Esophagus squamous epithelium (tissue), 5 donors: ENCODE results near the gene GNB1L. TPM values are rescaled to one million over a fixed set of nuclear protein-coding genes. Genes with fewer than 3 reads are reported as not detected.

Experiments
- DNase-seq: peaks from one replicate; lab custom pipeline; 2025; lab: John Stamatoyannopoulos, UW
- H3K27ac ChIP-seq, 4 donors: fragments of 200-600 bp; sonication (generic); one replicate each; pipeline ENCODE4 v1.5.1; 2016 to 2019; ENCODE audit warnings: mild to moderate bottlenecking in 1 of 4
- H3K27me3 ChIP-seq, 4 donors: fragments of 200-600 bp; sonication (generic); 1 replicate in 3 of 4; 2 replicates in 1 of 4; pipeline versions ENCODE4 v1.5.1 to v1.6.0; 2017 to 2021; ENCODE audit warnings: antibody characterized with exemption in 1 of 4
- H3K36me3 ChIP-seq, 3 donors: fragments of 200-600 bp; sonication (generic); one replicate each; pipeline ENCODE4 v1.5.1; 2016 to 2019
- H3K4me1 ChIP-seq, 3 donors: fragments of 200-600 bp; sonication (generic); one replicate each; pipeline ENCODE4 v1.5.1; 2017 to 2019
- H3K4me3 ChIP-seq, 4 donors: fragments of 200-600 bp; sonication (generic); 1 replicate in 3 of 4; 2 replicates in 1 of 4; pipeline ENCODE4 v1.5.1; 2016 to 2019; ENCODE audit warnings: mild to moderate bottlenecking in 2 of 4, moderate library complexity in 1 of 4
- H3K9me3 ChIP-seq, 3 donors: fragments of 200-600 bp; sonication (generic); one replicate each; pipeline ENCODE4 v1.5.1; 2016 to 2019
- POLR2A ChIP-seq, 4 donors: fragments of 450-650 bp; IDR thresholded peaks; one replicate each; pipeline ENCODE4 v1.6.1; 2017; ENCODE audit warnings: antibody characterized with exemption in 4 of 4, mild to moderate bottlenecking in 4 of 4, moderate library complexity in 3 of 4
- WGBS, 2 donors: methylation state at CpG; one replicate each; pipeline ENCODE4 v1.1.5; 2018; 5-methylcytosine and 5-hydroxymethylcytosine counted together
- intact Hi-C: fragments of 100-400 bp; cut with DNase I; formaldehyde crosslinking; loops from one replicate; pipeline ENCODE4 v1.15.0; 2022
- total RNA-seq, 4 donors: library from RNA; depleted of rRNA; stranded (reverse); fragments of >200 nt; gene quantifications; one replicate each; pipeline ENCODE4 v1.1.0, GENCODE V29; 2016
- TF ChIP-seq, protein P1 (sequence below), 6 experiments: fragments of 450-650 bp in 4 of 6; fragments of 200-600 bp in 2 of 6; sonication (generic) in 2 of 6; IDR thresholded peaks; one replicate each; pipeline ENCODE4 v1.5.1; 2016 to 2019; ENCODE audit warnings: antibody characterized with exemption in 6 of 6, mild to moderate bottlenecking in 4 of 6, moderate library complexity in 4 of 6
- donor health status: DM: yes; HTN: yes; CAD: no.

GNB1L gene
- total RNA-seq, 4 donors from 2014 or later: 5.7 to 8.5 (median 6.4) TPM

- peaks cover 0 to 9% (median 0%) of the 10 kb centered on the region in 3 donors for H3K4me1 ChIP-seq
- no peak overlapping the region for H3K4me3 ChIP-seq
- no peaks in the 10 kb centered on the region for H3K9me3 ChIP-seq
- TF ChIP-seq POLR2A (IDR thresholded peaks at IDR 0.05): no peak
- TF ChIP-seq, protein P1, sequence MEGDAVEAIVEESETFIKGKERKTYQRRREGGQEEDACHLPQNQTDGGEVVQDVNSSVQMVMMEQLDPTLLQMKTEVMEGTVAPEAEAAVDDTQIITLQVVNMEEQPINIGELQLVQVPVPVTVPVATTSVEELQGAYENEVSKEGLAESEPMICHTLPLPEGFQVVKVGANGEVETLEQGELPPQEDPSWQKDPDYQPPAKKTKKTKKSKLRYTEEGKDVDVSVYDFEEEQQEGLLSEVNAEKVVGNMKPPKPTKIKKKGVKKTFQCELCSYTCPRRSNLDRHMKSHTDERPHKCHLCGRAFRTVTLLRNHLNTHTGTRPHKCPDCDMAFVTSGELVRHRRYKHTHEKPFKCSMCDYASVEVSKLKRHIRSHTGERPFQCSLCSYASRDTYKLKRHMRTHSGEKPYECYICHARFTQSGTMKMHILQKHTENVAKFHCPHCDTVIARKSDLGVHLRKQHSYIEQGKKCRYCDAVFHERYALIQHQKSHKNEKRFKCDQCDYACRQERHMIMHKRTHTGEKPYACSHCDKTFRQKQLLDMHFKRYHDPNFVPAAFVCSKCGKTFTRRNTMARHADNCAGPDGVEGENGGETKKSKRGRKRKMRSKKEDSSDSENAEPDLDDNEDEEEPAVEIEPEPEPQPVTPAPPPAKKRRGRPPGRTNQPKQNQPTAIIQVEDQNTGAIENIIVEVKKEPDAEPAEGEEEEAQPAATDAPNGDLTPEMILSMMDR (IDR thresholded peaks at IDR 0.05): no peak
- no peak for DNase-seq
- H3K36me3 ChIP-seq: peaks cover 4 to 83% (median 8%) of the 10 kb centered on the region in 3 donors
- H3K27me3 ChIP-seq: no peaks in the 10 kb centered on the region
- no peak overlapping the region for H3K27ac ChIP-seq
- WGBS, 2 donors: 88 to 97% methylated on average over 6 to 9 of the region's 16 CpGs
- intact Hi-C loops: no loop called here
Measured at GRCh38 chr22:19897726-19898125, 43.1 kb upstream of the GNB1L start.

DNA sequence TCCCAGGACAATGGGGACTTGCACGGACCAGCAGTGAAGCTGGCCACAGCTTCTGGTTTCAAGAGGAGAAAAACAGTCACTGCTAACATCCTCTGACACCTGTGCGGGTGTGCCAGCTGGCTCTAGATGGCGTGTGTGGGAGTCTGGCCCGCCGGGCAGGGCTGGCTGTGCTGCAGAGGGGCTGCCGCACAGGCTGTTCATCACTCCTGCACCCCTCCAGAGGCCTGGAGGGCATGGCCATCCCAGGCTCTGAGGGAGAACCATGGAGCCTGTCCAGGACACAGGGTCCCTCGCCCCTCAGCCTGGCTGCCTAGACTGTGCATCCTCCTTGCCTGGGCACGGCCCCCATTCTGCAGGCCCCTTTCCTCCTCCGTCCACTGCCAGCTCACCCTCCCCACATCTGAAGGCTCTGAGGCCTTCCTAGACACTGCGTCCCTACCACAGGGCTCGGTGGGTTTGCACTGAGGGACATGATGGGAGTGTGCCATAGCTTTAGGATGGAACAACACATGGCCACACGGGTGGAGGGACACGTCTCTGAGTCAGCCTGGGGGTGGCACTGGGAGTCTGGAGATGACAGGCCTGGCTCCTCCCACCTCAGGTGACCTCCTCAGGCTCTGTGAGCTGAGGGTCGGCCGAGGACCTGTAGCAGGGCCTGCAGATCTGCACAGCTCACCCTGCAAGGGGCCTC is 42.1 kb upstream of the GNB1L start:
- 63 to 93% methylated on average over 2 of the region's 15 CpGs for WGBS, 2 donors
- H3K4me1 ChIP-seq: peaks cover 6 to 13% (median 8%) of the 10 kb centered on the region in 3 donors
- intact Hi-C loops: no loop called here
- H3K27me3 ChIP-seq: no peaks in the 10 kb centered on the region
- H3K9me3 ChIP-seq: no peaks in the 10 kb centered on the region
- no peak for TF ChIP-seq POLR2A (IDR thresholded peaks at IDR 0.05)
- TF ChIP-seq, protein P1 (IDR thresholded peaks at IDR 0.05): no peak
- DNase-seq: no peak
- peaks cover 4 to 74% (median 8%) of the 10 kb centered on the region in 3 donors for H3K36me3 ChIP-seq
- H3K27ac ChIP-seq: no peak overlapping the region
- H3K4me3 ChIP-seq: no peak overlapping the region

- Histone ChIP-seq H3K4me1 (peaks cover 17 to 28% (median 19%) of the 10 kb centered on the region in 3 donors), H3K36me3 (peaks cover 4 to 62% (median 8%) of the 10 kb centered on the region in 3 donors), H3K27ac (no peak overlapping the region), H3K9me3 (no peaks in the 10 kb centered on the region), H3K4me3 (no peak overlapping the region), H3K27me3 (no peaks in the 10 kb centered on the region)
- intact Hi-C loops: no loop called here
- DNase-seq: no peak
- TF ChIP-seq, protein P1 (IDR thresholded peaks at IDR 0.05): no peak
- TF ChIP-seq POLR2A (IDR thresholded peaks at IDR 0.05): no peak
- 93 to 95% methylated on average over 6 to 16 of the region's 23 CpGs for WGBS, 2 donors
Measured at GRCh38 chr22:19895160-19895849, 40.6 kb upstream of the GNB1L start.

- H3K27ac ChIP-seq: no peak overlapping the region
- H3K4me1 ChIP-seq: peaks cover 17 to 35% (median 19%) of the 10 kb centered on the region in 3 donors
- intact Hi-C loops: no loop called here
- H3K9me3 ChIP-seq: no peaks in the 10 kb centered on the region
- WGBS, 2 donors: 67% methylated on average over 1 of the region's 15 CpGs; no CpG with 5 or more reads in 1 of the 2 donors
- H3K36me3 ChIP-seq: peaks cover 4 to 57% (median 8%) of the 10 kb centered on the region in 3 donors
- no peaks in the 10 kb centered on the region for H3K27me3 ChIP-seq
- TF ChIP-seq, protein P1 (IDR thresholded peaks at IDR 0.05): no peak
- TF ChIP-seq POLR2A (IDR thresholded peaks at IDR 0.05): no peak
- no peak for DNase-seq
- no peak overlapping the region for H3K4me3 ChIP-seq
Measured at GRCh38 chr22:19893363-19893762, 38.7 kb upstream of the GNB1L start.

DNA sequence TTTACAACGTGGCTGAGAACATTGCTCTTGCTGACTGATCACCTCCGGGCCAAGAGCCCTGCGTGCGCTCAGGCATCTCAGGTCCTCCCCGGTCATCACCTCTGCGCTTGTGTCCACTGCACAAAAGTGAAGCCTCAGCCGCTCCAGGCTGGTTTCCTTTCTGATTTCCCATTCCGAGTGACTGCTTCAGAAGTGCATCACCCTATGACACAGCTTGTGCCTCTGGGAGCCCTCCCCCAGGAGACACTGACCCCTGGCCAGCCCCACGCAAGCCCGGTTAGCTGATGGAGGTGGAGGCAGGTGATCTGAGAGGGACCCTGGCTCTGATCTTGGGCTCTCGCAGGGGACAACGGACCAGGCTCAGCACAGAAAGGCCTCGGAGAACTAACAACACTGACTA is 38.3 kb upstream of the GNB1L start:
- H3K4me3 ChIP-seq: no peak overlapping the region
- WGBS, 2 donors: 83% methylated on average over 8 to 11 of the region's 13 CpGs
- DNase-seq: no peak
- peaks cover 2 to 53% (median 8%) of the 10 kb centered on the region in 3 donors for H3K36me3 ChIP-seq
- no peak for TF ChIP-seq POLR2A (IDR thresholded peaks at IDR 0.05)
- TF ChIP-seq, protein P1 (IDR thresholded peaks at IDR 0.05): no peak
- intact Hi-C loops: no loop called here
- no peak overlapping the region for H3K27ac ChIP-seq
- H3K9me3 ChIP-seq: no peaks in the 10 kb centered on the region
- H3K27me3 ChIP-seq: no peaks in the 10 kb centered on the region
- peaks cover 17 to 39% (median 19%) of the 10 kb centered on the region in 3 donors for H3K4me1 ChIP-seq
